Measurements from ENCODE around the gene SLC9A3.

Gene SLC9A3

DNA sequence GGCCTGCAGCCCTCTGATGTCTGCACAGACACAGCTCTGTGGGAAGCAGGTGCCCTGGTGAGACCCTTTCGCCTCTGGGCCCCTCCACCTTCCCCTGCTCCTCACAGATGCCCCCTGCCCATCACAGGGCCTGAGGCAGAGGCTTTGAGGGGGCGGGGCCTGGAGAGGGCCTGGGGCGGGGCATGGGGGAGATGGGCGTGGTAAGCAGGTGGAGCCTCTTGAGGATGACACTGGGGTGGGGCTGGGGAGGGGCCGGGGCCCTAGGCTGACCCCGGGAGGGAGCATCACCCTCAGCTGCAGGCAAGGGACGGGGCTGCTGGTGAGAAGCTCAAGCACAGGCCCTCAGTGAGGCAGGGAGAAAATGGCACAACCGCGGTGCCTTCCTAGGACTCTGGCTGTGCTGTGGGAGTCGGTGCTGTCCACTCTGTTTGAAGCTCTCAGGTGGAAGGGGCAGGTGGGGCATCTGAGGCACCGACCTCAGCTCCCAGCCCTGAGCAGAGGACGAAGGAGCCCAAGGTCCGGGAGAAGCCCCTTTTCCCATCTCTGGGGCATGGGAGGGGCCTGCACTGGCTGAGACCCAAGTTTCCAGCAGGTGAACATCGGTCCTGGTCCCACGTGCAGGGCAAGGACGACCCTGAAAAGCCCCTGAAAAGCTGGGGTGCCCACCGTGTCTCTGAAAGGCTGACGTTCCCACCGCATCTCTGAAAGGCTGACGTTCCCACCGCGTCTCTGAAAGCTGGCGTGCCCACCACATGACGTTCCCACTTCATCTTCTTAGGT lies 17.5 kb upstream of the SLC9A3 start:
- H4K20me1 ChIP-seq (ENCODE audit: insufficient read depth) = no peaks in the 10 kb centered on the region
- H3K4me2 ChIP-seq = no peak overlapping the region
- H3K4me1 ChIP-seq (ENCODE audit: low read depth, poor library complexity, severe bottlenecking) = no peaks in the 10 kb centered on the region
- no peak overlapping the region for H3K9ac ChIP-seq
- no peak overlapping the region for H3K4me3 ChIP-seq (IDR thresholded peaks at IDR 0.05; ENCODE audit: insufficient read depth, low read depth, low read length)
- H3K27me3 ChIP-seq (ENCODE audit: insufficient read depth, low read depth) = peaks cover 83% of the 10 kb centered on the region
- TF ChIP-seq, protein P1, sequence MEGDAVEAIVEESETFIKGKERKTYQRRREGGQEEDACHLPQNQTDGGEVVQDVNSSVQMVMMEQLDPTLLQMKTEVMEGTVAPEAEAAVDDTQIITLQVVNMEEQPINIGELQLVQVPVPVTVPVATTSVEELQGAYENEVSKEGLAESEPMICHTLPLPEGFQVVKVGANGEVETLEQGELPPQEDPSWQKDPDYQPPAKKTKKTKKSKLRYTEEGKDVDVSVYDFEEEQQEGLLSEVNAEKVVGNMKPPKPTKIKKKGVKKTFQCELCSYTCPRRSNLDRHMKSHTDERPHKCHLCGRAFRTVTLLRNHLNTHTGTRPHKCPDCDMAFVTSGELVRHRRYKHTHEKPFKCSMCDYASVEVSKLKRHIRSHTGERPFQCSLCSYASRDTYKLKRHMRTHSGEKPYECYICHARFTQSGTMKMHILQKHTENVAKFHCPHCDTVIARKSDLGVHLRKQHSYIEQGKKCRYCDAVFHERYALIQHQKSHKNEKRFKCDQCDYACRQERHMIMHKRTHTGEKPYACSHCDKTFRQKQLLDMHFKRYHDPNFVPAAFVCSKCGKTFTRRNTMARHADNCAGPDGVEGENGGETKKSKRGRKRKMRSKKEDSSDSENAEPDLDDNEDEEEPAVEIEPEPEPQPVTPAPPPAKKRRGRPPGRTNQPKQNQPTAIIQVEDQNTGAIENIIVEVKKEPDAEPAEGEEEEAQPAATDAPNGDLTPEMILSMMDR (conservative IDR thresholded peaks at IDR 0.05; ENCODE audit: low read depth, low read length) = no peak
- H3K36me3 ChIP-seq (ENCODE audit: insufficient read depth) = no peaks in the 10 kb centered on the region
- no peak overlapping the region for H2AFZ ChIP-seq (ENCODE audit: low read depth)
- no peak overlapping the region for H3K27ac ChIP-seq
- H3K79me2 ChIP-seq (ENCODE audit: insufficient read depth, low read depth) = no peaks in the 10 kb centered on the region

DNA sequence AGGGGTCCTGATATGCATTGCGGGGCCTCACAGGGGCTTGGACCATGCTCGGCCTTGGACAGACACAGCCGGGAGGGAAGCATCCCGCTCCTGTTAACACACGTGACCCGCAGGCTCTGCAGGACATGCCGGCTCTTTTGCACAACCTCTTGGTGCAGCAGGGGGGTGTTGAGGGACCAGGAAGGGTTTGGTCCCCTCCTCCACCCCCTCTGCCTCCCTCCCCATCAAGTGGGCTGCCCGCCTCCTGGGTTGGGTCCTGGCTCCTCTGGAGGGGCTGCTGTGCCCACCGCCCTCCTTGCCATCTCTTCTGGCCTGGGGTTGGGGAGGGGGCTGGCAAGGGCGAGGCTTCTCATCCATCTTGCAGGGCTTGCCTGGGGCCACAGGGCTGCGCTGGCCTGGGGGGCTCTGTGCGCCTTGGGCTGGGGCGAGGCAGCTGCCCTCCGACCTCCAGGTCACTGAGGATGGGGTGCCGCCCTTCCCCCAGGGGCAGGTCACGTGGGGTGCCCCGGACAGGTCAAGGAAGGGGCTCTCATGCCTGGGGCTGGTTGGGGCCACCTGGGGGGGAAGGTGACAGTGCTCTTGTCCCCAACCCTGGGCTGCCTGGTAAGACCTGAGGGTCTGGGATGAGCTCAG lies 16.8 kb upstream of the SLC9A3 start:
- Histone ChIP-seq H3K4me1 (ENCODE audit: low read depth, poor library complexity, severe bottlenecking) (no peaks in the 10 kb centered on the region), H3K79me2 (ENCODE audit: insufficient read depth, low read depth) (no peaks in the 10 kb centered on the region), H4K20me1 (ENCODE audit: insufficient read depth) (no peaks in the 10 kb centered on the region), H2AFZ (ENCODE audit: low read depth) (no peak overlapping the region), H3K9ac (no peak overlapping the region), H3K4me3 (IDR thresholded peaks at IDR 0.05; ENCODE audit: insufficient read depth, low read depth, low read length) (no peak overlapping the region), H3K27ac (no peak overlapping the region), H3K27me3 (ENCODE audit: insufficient read depth, low read depth) (peaks cover 79% of the 10 kb centered on the region), H3K4me2 (no peak overlapping the region), H3K36me3 (ENCODE audit: insufficient read depth) (no peaks in the 10 kb centered on the region)
- TF ChIP-seq, protein P1 (conservative IDR thresholded peaks at IDR 0.05; ENCODE audit: low read depth, low read length) = no peak

DNA sequence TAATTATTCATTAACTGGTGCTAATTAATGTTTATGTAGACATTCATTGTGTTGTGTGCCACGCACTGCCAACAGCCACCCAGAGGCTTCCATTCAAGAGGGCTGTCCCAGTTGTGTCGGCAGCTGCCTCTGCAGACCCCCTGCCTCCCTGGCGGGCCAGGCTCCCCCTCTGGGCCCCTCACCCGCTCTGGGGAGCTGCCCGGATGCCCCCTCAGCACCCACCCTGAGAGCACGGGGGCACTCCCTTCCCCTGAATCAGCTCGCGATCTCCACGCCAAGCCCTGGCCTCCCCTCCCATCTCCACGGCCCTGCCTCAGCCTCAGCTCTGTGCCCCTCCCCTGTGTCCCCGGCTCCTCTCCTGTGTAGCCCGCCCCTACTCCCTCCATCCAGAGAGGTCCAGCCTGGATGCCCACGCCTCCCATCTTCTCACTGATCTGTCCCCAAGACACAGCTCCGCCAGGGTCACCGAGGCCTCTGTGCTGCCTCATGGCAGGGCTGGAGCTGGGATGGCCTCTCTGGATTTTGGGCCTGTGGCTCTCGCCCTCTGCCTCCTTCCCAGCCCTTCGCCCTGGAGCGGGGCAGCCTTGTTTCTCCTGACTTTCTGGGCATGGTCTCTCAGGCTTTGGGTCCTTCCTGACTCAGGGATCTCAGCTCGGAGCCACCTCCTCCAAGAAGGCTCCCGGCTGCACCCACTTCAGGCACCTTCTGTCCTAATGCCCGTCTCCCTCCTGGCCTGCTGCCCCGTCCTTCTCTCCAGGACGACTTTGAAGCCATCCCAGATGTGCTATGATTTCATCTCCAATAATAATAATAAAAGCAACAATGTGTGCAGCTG lies 16.0 kb upstream of the SLC9A3 start:
- Histone ChIP-seq H3K4me1 (ENCODE audit: low read depth, poor library complexity, severe bottlenecking) (no peaks in the 10 kb centered on the region), H3K9ac (no peak overlapping the region), H3K27me3 (ENCODE audit: insufficient read depth, low read depth) (peaks cover 77% of the 10 kb centered on the region)

DNA sequence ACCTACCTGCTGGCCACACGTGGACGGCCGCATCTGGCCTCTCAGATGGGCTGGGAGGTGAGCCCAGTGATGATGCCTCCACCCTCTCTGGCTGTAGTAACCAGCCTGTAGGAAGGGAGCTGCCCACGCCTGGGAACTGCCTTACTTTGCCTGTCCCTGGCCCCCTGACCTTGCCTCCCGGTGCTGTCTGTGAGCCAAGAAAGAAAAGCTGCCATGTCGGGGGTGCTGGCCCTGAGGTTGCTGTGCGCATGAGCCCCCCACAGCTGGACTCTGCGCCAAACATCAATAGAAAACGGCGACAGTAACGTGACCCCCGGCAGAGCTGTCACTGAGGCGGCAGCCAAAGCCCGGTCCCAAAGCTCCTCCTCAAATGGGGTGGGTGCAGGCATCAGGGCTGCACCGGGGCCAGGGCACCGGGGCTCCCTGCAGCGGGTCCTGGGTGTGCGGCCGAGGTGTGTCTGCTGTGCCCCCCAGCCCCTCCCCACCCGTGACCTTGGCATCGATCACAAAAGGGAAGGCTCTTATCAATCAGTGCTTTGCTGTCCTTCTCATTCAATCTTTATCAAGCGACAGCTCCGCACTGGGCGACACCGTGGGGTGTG lies 15.3 kb upstream of the SLC9A3 start:
- H3K27me3 ChIP-seq (ENCODE audit: insufficient read depth, low read depth) = peaks cover 78% of the 10 kb centered on the region
- H3K27ac ChIP-seq = no peak overlapping the region
- no peak overlapping the region for H3K9ac ChIP-seq
- H3K4me3 ChIP-seq (IDR thresholded peaks at IDR 0.05; ENCODE audit: insufficient read depth, low read depth, low read length) = no peak overlapping the region
- no peak overlapping the region for H3K4me2 ChIP-seq
- H4K20me1 ChIP-seq (ENCODE audit: insufficient read depth) = no peaks in the 10 kb centered on the region
- no peaks in the 10 kb centered on the region for H3K4me1 ChIP-seq (ENCODE audit: low read depth, poor library complexity, severe bottlenecking)
- TF ChIP-seq, protein P1 (conservative IDR thresholded peaks at IDR 0.05; ENCODE audit: low read depth, low read length) = no peak
- no peak overlapping the region for H2AFZ ChIP-seq (ENCODE audit: low read depth)
- H3K36me3 ChIP-seq (ENCODE audit: insufficient read depth) = no peaks in the 10 kb centered on the region
- no peaks in the 10 kb centered on the region for H3K79me2 ChIP-seq (ENCODE audit: insufficient read depth, low read depth)

More for the DNA sequence above, 16.0 kb upstream of the SLC9A3 start:
- Histone ChIP-seq H3K4me3 (IDR thresholded peaks at IDR 0.05; ENCODE audit: insufficient read depth, low read depth, low read length) (no peak overlapping the region), H2AFZ (ENCODE audit: low read depth) (no peak overlapping the region), H3K36me3 (ENCODE audit: insufficient read depth) (no peaks in the 10 kb centered on the region), H3K27ac (no peak overlapping the region), H3K4me2 (no peak overlapping the region), H3K79me2 (ENCODE audit: insufficient read depth, low read depth) (no peaks in the 10 kb centered on the region), H4K20me1 (ENCODE audit: insufficient read depth) (no peaks in the 10 kb centered on the region)
- TF ChIP-seq, protein P1 (conservative IDR thresholded peaks at IDR 0.05; ENCODE audit: low read depth, low read length) = no peak
